H1 (cell line): Measurements from ENCODE around the gene NXN. TPM values are rescaled to one million over a fixed set of nuclear protein-coding genes. Genes with fewer than 3 reads are reported as not detected.

Source experiments
- CTCF ChIA-PET: fragments of 300-600 bp; sonication (Branson Sonifier 250); formaldehyde crosslinking; loops from one replicate; lab custom pipeline; 2021; ENCODE audit not compliant: partially characterized antibody; lab: Charles Lee
- POLR2A ChIA-PET: fragments of 300-600 bp; sonication (Branson Sonifier 250); formaldehyde crosslinking; loops from one replicate; lab custom pipeline; 2021; ENCODE audit warnings: inconsistent platforms; ENCODE audit not compliant: partially characterized antibody; lab: Charles Lee
- DNase-seq, 2 experiments: peaks; one replicate each; pipeline versions ENCODE4 v3.0.0 to v3.0.0-alpha.2; 2010 to 2022; ENCODE audit warnings: low spot score in 2 of 2, low read depth in 1 of 2, mixed read lengths in 1 of 2
- FAIRE-seq: peaks from 2 replicates; lab custom pipeline; 2011; peaks lifted over from hg19 to GRCh38; lab: Jason Lieb, UNC
- H2AFZ ChIP-seq: 2 replicates; pipeline ENCODE4 v1.8.1; 2012; ENCODE audit warnings: low read length, inconsistent platforms
- H2AK5ac ChIP-seq: 2 replicates; pipeline ENCODE4 v1.6.1; 2013; ENCODE audit warnings: low read depth, low read length
- H2BK120ac ChIP-seq: replicated peaks from 2 replicates; pipeline ENCODE3; 2013; ENCODE audit warnings: low read depth, low read length, inconsistent platforms
- H2BK12ac ChIP-seq: 2 replicates; pipeline ENCODE4 v1.6.1; 2013; ENCODE audit warnings: low read depth, low read length
- H2BK15ac ChIP-seq: 2 replicates; pipeline ENCODE4 v1.6.1; 2013; ENCODE audit warnings: low read length
- H2BK20ac ChIP-seq: 2 replicates; pipeline ENCODE4 v1.6.1; 2013; ENCODE audit warnings: low read length
- H2BK5ac ChIP-seq: 2 replicates; pipeline ENCODE4 v1.6.1; 2013; ENCODE audit warnings: low read depth, low read length
- H3K14ac ChIP-seq: 2 replicates; pipeline ENCODE4 v1.6.1; 2013; ENCODE audit warnings: inconsistent platforms; ENCODE audit not compliant: insufficient read length
- H3K18ac ChIP-seq: 2 replicates; pipeline ENCODE4 v1.6.1; 2013; ENCODE audit warnings: low read length; ENCODE audit errors: extremely low read depth
- H3K23ac ChIP-seq: 2 replicates; pipeline ENCODE4 v1.6.1; 2013; ENCODE audit warnings: inconsistent platforms; ENCODE audit not compliant: insufficient read length
- H3K23me2 ChIP-seq: 2 replicates; pipeline ENCODE4 v1.6.1; 2013; ENCODE audit warnings: low read depth, low read length
- H3K27ac ChIP-seq: 2 replicates; pipeline ENCODE4 v1.6.1; 2011; ENCODE audit warnings: low read depth, low read length, inconsistent platforms
- H3K27me3 ChIP-seq, 4 experiments: replicated peaks in 1 of 4; 1 replicate in 1 of 4; 2 replicates in 3 of 4; pipeline versions ENCODE4 v1.6.1 to v1.8.1; 2011 to 2013; ENCODE audit warnings: low read length in 3 of 4, mild to moderate bottlenecking in 3 of 4, inconsistent platforms in 2 of 4, mixed read lengths in 2 of 4, moderate library complexity in 1 of 4; ENCODE audit not compliant: control insufficient read depth in 3 of 4, insufficient read depth in 3 of 4; ENCODE audit errors: extremely low read depth in 1 of 4
- H3K36me3 ChIP-seq, 4 experiments: 2 replicates each; pipeline versions ENCODE4 v1.6.1 to v1.8.1; 2011 to 2013; ENCODE audit warnings: mild to moderate bottlenecking in 4 of 4, low read length in 3 of 4, moderate library complexity in 2 of 4, control low read depth in 1 of 4, inconsistent platforms in 1 of 4; ENCODE audit not compliant: insufficient read depth in 4 of 4, control insufficient read depth in 2 of 4
- H3K4ac ChIP-seq: replicated peaks from 2 replicates; pipeline ENCODE3; 2013; ENCODE audit warnings: low read length, low read depth, mixed read lengths, inconsistent platforms; ENCODE audit not compliant: insufficient read length
- H3K4me1 ChIP-seq, 4 experiments: replicated peaks in 1 of 4; 1 replicate in 1 of 4; 2 replicates in 3 of 4; pipeline versions ENCODE4 v1.6.1 to v1.8.1; 2011 to 2013; ENCODE audit warnings: low read length in 3 of 4, inconsistent platforms in 2 of 4, mixed read lengths in 1 of 4; ENCODE audit not compliant: insufficient read depth in 4 of 4, control insufficient read depth in 3 of 4
- H3K4me2 ChIP-seq, 2 experiments: 2 replicates each; pipeline versions ENCODE4 v1.6.1 to v1.8.1; 2011 to 2013; ENCODE audit warnings: low read depth in 2 of 2, low read length in 2 of 2, control low read depth in 1 of 2, inconsistent platforms in 1 of 2, mild to moderate bottlenecking in 1 of 2; ENCODE audit not compliant: insufficient read depth in 1 of 2
- H3K4me3 ChIP-seq, 4 experiments: fragments of 200-600, 300-600 bp in 1 of 4; sonication (generic), shearing (Covaris generic), sonication (Bioruptor Twin) in 1 of 4; 2 replicates each; pipeline versions ENCODE4 v1.5.1 to v1.8.1; 2011 to 2016; ENCODE audit warnings: low read length in 4 of 4, low read depth in 3 of 4, control low read depth in 2 of 4, inconsistent platforms in 2 of 4, mild to moderate bottlenecking in 2 of 4, mixed read lengths in 1 of 4, moderate library complexity in 1 of 4; ENCODE audit not compliant: insufficient read depth in 2 of 4; ENCODE audit errors: extremely low read depth in 1 of 4
- H3K56ac ChIP-seq: replicated peaks from 2 replicates; pipeline ENCODE3; 2013; ENCODE audit warnings: low read depth, mild to moderate bottlenecking, mixed read lengths, low read length, inconsistent platforms; ENCODE audit not compliant: insufficient read length
- H3K79me1 ChIP-seq: 2 replicates; pipeline ENCODE4 v1.6.1; 2013; ENCODE audit warnings: low read depth, low read length, control low read depth
- H3K79me2 ChIP-seq, 2 experiments: 2 replicates each; pipeline versions ENCODE4 v1.6.1 to v1.8.1; 2012 to 2013; ENCODE audit warnings: low read length in 2 of 2, mild to moderate bottlenecking in 2 of 2, inconsistent platforms in 1 of 2; ENCODE audit not compliant: insufficient read depth in 2 of 2, control insufficient read depth in 1 of 2
- H3K9ac ChIP-seq, 4 experiments: replicated peaks in 1 of 4; 1 replicate in 1 of 4; 2 replicates in 3 of 4; pipeline versions ENCODE4 v1.6.1 to v1.8.1; 2011 to 2013; ENCODE audit warnings: low read depth in 3 of 4, low read length in 3 of 4, control low read depth in 2 of 4, mild to moderate bottlenecking in 2 of 4, moderate library complexity in 2 of 4, inconsistent platforms in 1 of 4; ENCODE audit errors: extremely low read depth in 1 of 4
- H3K9me3 ChIP-seq, 2 experiments: 2 replicates each; pipeline versions ENCODE4 v1.6.1 to v1.8.1; 2012 to 2013; ENCODE audit warnings: mild to moderate bottlenecking in 2 of 2, moderate library complexity in 2 of 2, control low read depth in 1 of 2, inconsistent platforms in 1 of 2, low read depth in 1 of 2, low read length in 1 of 2, mixed read lengths in 1 of 2; ENCODE audit not compliant: insufficient read depth in 2 of 2
- H4K20me1 ChIP-seq, 2 experiments: replicated peaks in 1 of 2; 2 replicates each; pipeline versions ENCODE3 to v1.8.1; 2011 to 2013; ENCODE audit warnings: inconsistent platforms in 2 of 2, low read length in 2 of 2, mild to moderate bottlenecking in 1 of 2; ENCODE audit not compliant: insufficient read depth in 2 of 2, control insufficient read depth in 1 of 2
- H4K5ac ChIP-seq: 2 replicates; pipeline ENCODE4 v1.6.1; 2013; ENCODE audit warnings: low read length, low read depth, mixed read lengths, inconsistent platforms; ENCODE audit not compliant: insufficient read length
- H4K8ac ChIP-seq: 2 replicates; pipeline ENCODE4 v1.8.0; 2013; ENCODE audit warnings: mild to moderate bottlenecking, moderate library complexity, low read length, inconsistent platforms; ENCODE audit not compliant: insufficient read depth; ENCODE audit errors: extremely low read depth
- H4K91ac ChIP-seq: replicated peaks from 2 replicates; pipeline ENCODE3; 2013; ENCODE audit warnings: low read length, mixed read lengths, inconsistent platforms; ENCODE audit not compliant: insufficient read length
- BACH1 ChIP-seq: IDR thresholded peaks from 2 replicates; pipeline ENCODE4 v1.6.1; 2012; ENCODE audit warnings: low read length, improper control_type of control experiment
- BCL11A ChIP-seq, 2 experiments: IDR thresholded peaks; one replicate each; pipeline ENCODE4 v1.6.1; 2011; ENCODE audit warnings: low read depth in 2 of 2, low read length in 2 of 2, mild to moderate bottlenecking in 2 of 2
- EGR1 ChIP-seq: IDR thresholded peaks from 2 replicates; pipeline ENCODE4 v1.6.1; 2011; ENCODE audit warnings: low read depth, low read length, borderline replicate concordance
- KDM1A ChIP-seq: fragments of 200-600, 300-600 bp; sonication (generic); IDR thresholded peaks from 2 replicates; pipeline ENCODE4 v1.7.1; 2016; ENCODE audit warnings: mild to moderate bottlenecking, low read length, borderline replicate concordance
- SAP30 ChIP-seq: fragments of 300-600 bp; sonication (generic); IDR thresholded peaks from 2 replicates; pipeline ENCODE4 v1.7.1; 2012; ENCODE audit warnings: low read length, moderate library complexity, mild to moderate bottlenecking, inconsistent platforms; ENCODE audit not compliant: insufficient read depth, insufficient replicate concordance
- SP4 ChIP-seq: IDR thresholded peaks from 2 replicates; pipeline ENCODE4 v1.6.1; 2012; ENCODE audit warnings: low read length, inconsistent platforms
- WGBS, 2 experiments: shearing (Covaris generic) in 1 of 2; methylation state at CpG; one replicate each; pipeline versions ENCODE4 v1.1.6 to v1.1.7; 2013 to 2015; ENCODE audit warnings: low lambda C conversion rate in 2 of 2, mixed read lengths in 2 of 2, inconsistent platforms in 1 of 2, low coverage in 1 of 2, missing lambda C conversion rate in 1 of 2; ENCODE audit not compliant: insufficient replicate concordance in 2 of 2, insufficient coverage in 1 of 2, insufficient read length in 1 of 2; ENCODE audit errors: extremely low coverage in 1 of 2, missing lambda C conversion rate in 1 of 2; 5-methylcytosine and 5-hydroxymethylcytosine counted together
- polyA plus RNA-seq, 7 experiments: library from polyadenylated mRNA; depleted of rRNA in 3 of 7; stranded (reverse) in 5 of 7; unstranded in 2 of 7; fragments of >200 nt in 5 of 7; fragments of 200-250 nt in 2 of 7; gene quantifications; 1 replicate in 5 of 7; 2 replicates in 1 of 7; 4 replicates in 1 of 7; pipeline versions ENCODE4 v1.2.1 to v1.2.3, GENCODE V29; 2011 to 2013; ENCODE audit warnings: missing spikeins in 2 of 7, mixed read lengths in 2 of 7
- total RNA-seq: library from RNA; stranded (reverse); fragmentation: NEBNext Ultra II Directional; extraction: Animal tissue kit (Norgen Biotek cat#: 25700); gene quantifications from 2 replicates; pipeline ENCODE4 v1.2.1, GENCODE V29; 2021

Gene NXN
- total and polyA plus RNA-seq, 2 of the 8 experiments (the other 6 are each of a cell fraction or from before 2014, with no cell fraction given), result 94.1 to 107 TPM

DNA sequence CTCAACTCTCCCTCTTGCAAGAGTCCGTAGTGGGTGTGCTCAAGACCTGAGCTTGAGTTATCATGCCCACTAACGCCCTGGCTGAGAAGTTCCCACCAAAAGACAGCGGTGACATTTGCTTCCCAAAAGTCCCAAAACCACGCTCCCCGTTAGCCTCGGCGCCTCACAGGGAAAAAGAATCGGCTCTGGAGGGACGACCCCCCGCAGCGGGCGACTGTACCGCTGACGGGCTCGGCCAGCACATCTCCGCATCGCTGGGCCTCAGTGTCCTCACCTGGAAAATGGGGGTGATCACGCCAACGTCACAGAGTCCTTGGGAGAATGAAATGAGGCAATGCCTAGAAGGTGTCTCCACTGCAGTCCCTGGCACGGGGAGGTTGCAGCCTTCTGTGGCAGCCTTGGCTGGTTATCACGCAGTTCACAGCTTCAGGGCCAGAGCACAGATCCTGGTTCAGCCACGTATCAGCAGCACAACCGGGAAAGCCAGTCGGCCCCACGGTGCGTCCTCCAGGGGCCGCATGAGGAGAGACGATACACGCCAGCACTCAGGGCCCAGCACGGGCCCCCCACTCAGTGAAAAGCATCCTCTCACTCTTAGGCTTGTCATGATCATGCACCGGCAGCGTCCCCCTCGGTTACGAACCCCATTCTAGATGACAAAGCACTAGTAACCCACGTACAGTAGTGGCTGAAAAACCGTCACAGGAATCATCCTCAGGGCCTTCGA lies 32.9 kb downstream of the NXN start:
- Histone ChIP-seq H3K14ac (no peak overlapping the region), H3K27ac (no peak overlapping the region), H3K18ac (no peak overlapping the region; the same call in 1 of the 2 replicates), H2BK20ac (no peak overlapping the region), H3K23me2 (no peaks in the 10 kb centered on the region; the same call in 1 of the 2 replicates), H4K91ac (no peak overlapping the region), H3K56ac (no peak overlapping the region), H2BK15ac (0 out of 2 replicates have a peak overlapping the region, but pooled peaks have one; percentile 36), H3K4me1 (peaks cover 10 to 17% (median 14%) of the 10 kb centered on the region in 4 experiments), H3K4me2 (no peak overlapping the region), H3K9me3 (no peaks in the 10 kb centered on the region), H4K5ac (no peak overlapping the region), H3K27me3 (no peaks in the 10 kb centered on the region), H2AFZ (no peak overlapping the region), H3K4ac (no peak overlapping the region), H2BK5ac (peak overlapping the region; percentile 60; the same call in 1 of the 2 replicates), H3K9ac (no peak overlapping the region; a peak in 1 of 7 replicates), H4K20me1 (peaks cover 0 to 4% of the 10 kb centered on the region in 2 experiments), H3K79me1 (no peaks in the 10 kb centered on the region; the same call in 1 of the 2 replicates), H2BK120ac (no peak overlapping the region), H3K79me2 (peaks cover 0 to 38% of the 10 kb centered on the region in 2 experiments; a peak in 2 of 4 replicates), H3K23ac (no peak overlapping the region), H2AK5ac (no peak overlapping the region), H3K36me3 (no peaks in the 10 kb centered on the region), H4K8ac (no peak overlapping the region; the same call in 1 of the 2 replicates), H3K4me3 (no peak overlapping the region), H2BK12ac (0 out of 2 replicates have a peak overlapping the region, but pooled peaks have one; percentile 9)
- no peak for TF ChIP-seq BACH1
- no peak for TF ChIP-seq SAP30
- 0 out of 2 replicates have a peak, but pooled peaks have one; percentile 16 for TF ChIP-seq KDM1A
- TF ChIP-seq BCL11A (IDR thresholded peaks at IDR 0.05; ENCODE audit: low read depth in 2 of 2, low read length in 2 of 2), result no peak
- TF ChIP-seq EGR1, result no peak
- TF ChIP-seq SP4, result no peak
- POLR2A ChIA-PET, result interaction anchor here (0.9 kb wide), 2 partner anchors 17 to 21 kb away, joined by 3 to 5 read pairs; no protein-coding TSS in a partner anchor
- WGBS, 2 experiments, result 91% methylated on average over 33 of the region's 37 CpGs; no CpG with 5 or more reads in 1 of the 2 experiments
- no peak for FAIRE-seq
- CTCF ChIA-PET, result interaction anchor here (0.7 to 0.9 kb wide), 3 partner anchors 10 to 34 kb away, joined by 3 to 4 read pairs (median 3); no protein-coding TSS in a partner anchor
- no peak for DNase-seq
